Memory B cell (primary cell): ENCODE data around the gene FXYD5.
"Not testable (repeated sequence)": the region's sequence is repeated elsewhere in the genome, so short reads cannot be mapped to it uniquely, and the experiment has no call there.

Experiments
- ATAC-seq: fragments of 150-1000 bp; cut with Tn5 transposase; 2 replicates; pipeline ENCODE4 v1.10.0; 2021; ENCODE audit warnings: low read depth, mild to moderate bottlenecking, moderate library complexity
- DNase-seq, 2 donors: peaks; one replicate each; pipeline ENCODE4 v3.0.0; 2022; ENCODE audit warnings: low spot score in 2 of 2
- H3K27ac Mint-ChIP-seq: one replicate; pipeline ENCODE4 v1.8.0; 2022; ENCODE audit warnings: mild to moderate bottlenecking, moderate library complexity, mixed read lengths
- H3K27me3 Mint-ChIP-seq: one replicate; pipeline ENCODE4 v1.8.0; 2022; ENCODE audit warnings: mixed read lengths
- H3K36me3 Mint-ChIP-seq: one replicate; pipeline ENCODE4 v1.8.0; 2022; ENCODE audit warnings: mild to moderate bottlenecking, mixed read lengths
- H3K4me1 Mint-ChIP-seq: one replicate; pipeline ENCODE4 v1.8.0; 2022; ENCODE audit warnings: mixed read lengths
- H3K4me3 Mint-ChIP-seq: one replicate; pipeline ENCODE4 v1.8.0; 2022; ENCODE audit warnings: mild to moderate bottlenecking, moderate library complexity, mixed read lengths
- H3K9me3 Mint-ChIP-seq: one replicate; pipeline ENCODE4 v1.8.0; 2022; ENCODE audit warnings: mixed read lengths

The FXYD5 gene

GRCh38 chr19:35181387-35181786, 26.9 kb downstream of the FXYD5 start:
- Mint-ChIP-seq H3K27ac (no peak overlapping the region), H3K36me3 (peaks cover 8% of the 10 kb centered on the region), H3K4me1 (peaks cover 12% of the 10 kb centered on the region), H3K9me3 (peaks cover 3% of the 10 kb centered on the region), H3K4me3 (no peak overlapping the region), H3K27me3 (no peaks in the 10 kb centered on the region)
- DNase-seq = no peak
- ATAC-seq = no peak

- Mint-ChIP-seq H3K4me1 (peaks cover 8% of the 10 kb centered on the region), H3K4me3 (no peak overlapping the region), H3K27me3 (no peaks in the 10 kb centered on the region), H3K27ac (no peak overlapping the region), H3K36me3 (peaks cover 4% of the 10 kb centered on the region), H3K9me3 (no peaks in the 10 kb centered on the region)
- ATAC-seq (no peak), DNase-seq (no peak)
These were observed 29.7 kb downstream of the FXYD5 start for GRCh38 chr19:35184267-35184666.

- peaks cover 4% of the 10 kb centered on the region for H3K36me3 Mint-ChIP-seq
- H3K9me3 Mint-ChIP-seq = no peaks in the 10 kb centered on the region
- DNase-seq (no peak), ATAC-seq (no peak)
- peaks cover 6% of the 10 kb centered on the region for H3K4me1 Mint-ChIP-seq
- H3K4me3 Mint-ChIP-seq = no peak overlapping the region
- no peaks in the 10 kb centered on the region for H3K27me3 Mint-ChIP-seq
- H3K27ac Mint-ChIP-seq = no peak overlapping the region
These were observed 30.3 kb downstream of the FXYD5 start for GRCh38 chr19:35184884-35185283.

- H3K27ac Mint-ChIP-seq = no peak overlapping the region
- no peaks in the 10 kb centered on the region for H3K36me3 Mint-ChIP-seq
- ATAC-seq = no peak
- H3K9me3 Mint-ChIP-seq = no peaks in the 10 kb centered on the region
- H3K4me3 Mint-ChIP-seq = no peak overlapping the region
- H3K4me1 Mint-ChIP-seq = peaks cover 8% of the 10 kb centered on the region
- no peak for DNase-seq
- H3K27me3 Mint-ChIP-seq = no peaks in the 10 kb centered on the region
These were observed 39.8 kb downstream of the FXYD5 start for GRCh38 chr19:35194012-35194984.

- no peak for ATAC-seq
- Mint-ChIP-seq H3K36me3 (no peaks in the 10 kb centered on the region), H3K27ac (no peak overlapping the region), H3K27me3 (no peaks in the 10 kb centered on the region), H3K9me3 (no peaks in the 10 kb centered on the region), H3K4me1 (peaks cover 8% of the 10 kb centered on the region), H3K4me3 (no peak overlapping the region)
- DNase-seq = no peak
These were observed 41.3 kb downstream of the FXYD5 start for GRCh38 chr19:35195830-35196229.

GRCh38 chr19:35196861-35197260, 42.3 kb downstream of the FXYD5 start:
- H3K9me3 Mint-ChIP-seq, H3K27me3 Mint-ChIP-seq, H3K27ac Mint-ChIP-seq, H3K4me3 Mint-ChIP-seq, DNase-seq, H3K36me3 Mint-ChIP-seq, ATAC-seq: not testable (repeated sequence)
- H3K4me1 Mint-ChIP-seq = peaks cover 12% of the 10 kb centered on the region

- no peak for ATAC-seq
- H3K9me3 Mint-ChIP-seq = no peaks in the 10 kb centered on the region
- H3K4me3 Mint-ChIP-seq = no peak overlapping the region
- no peaks in the 10 kb centered on the region for H3K36me3 Mint-ChIP-seq
- H3K27me3 Mint-ChIP-seq = no peaks in the 10 kb centered on the region
- DNase-seq = no peak
- H3K27ac Mint-ChIP-seq = no peak overlapping the region
- H3K4me1 Mint-ChIP-seq = peaks cover 13% of the 10 kb centered on the region
These were observed 44.9 kb downstream of the FXYD5 start for GRCh38 chr19:35199481-35199880.

GRCh38 chr19:35202722-35203688, 48.5 kb downstream of the FXYD5 start:
- H3K27ac Mint-ChIP-seq = no peak overlapping the region

GRCh38 chr19:35204799-35205732, 50.5 kb downstream of the FXYD5 start:
- peaks cover 37% of the 10 kb centered on the region for H3K4me1 Mint-ChIP-seq
- H3K27me3 Mint-ChIP-seq = no peaks in the 10 kb centered on the region
- H3K4me3 Mint-ChIP-seq = peak overlapping the region; percentile 63
- H3K9me3 Mint-ChIP-seq = no peaks in the 10 kb centered on the region
- ATAC-seq (peak; percentile 70), DNase-seq (peak; percentile 59 to 61)
- H3K27ac Mint-ChIP-seq = peak overlapping the region; percentile 97
- peaks cover 2% of the 10 kb centered on the region for H3K36me3 Mint-ChIP-seq

More at GRCh38 chr19:35202722-35203688, 48.5 kb downstream of the FXYD5 start:
- no peak overlapping the region for H3K4me3 Mint-ChIP-seq
- H3K9me3 Mint-ChIP-seq = no peaks in the 10 kb centered on the region
- peaks cover 1% of the 10 kb centered on the region for H3K36me3 Mint-ChIP-seq
- ATAC-seq = no peak
- H3K27me3 Mint-ChIP-seq = no peaks in the 10 kb centered on the region
- DNase-seq = no peak
- H3K4me1 Mint-ChIP-seq = peaks cover 34% of the 10 kb centered on the region

- peaks cover 2% of the 10 kb centered on the region for H3K36me3 Mint-ChIP-seq
- peaks cover 39% of the 10 kb centered on the region for H3K4me1 Mint-ChIP-seq
- DNase-seq = no peak
- no peak for ATAC-seq
- no peaks in the 10 kb centered on the region for H3K9me3 Mint-ChIP-seq
- no peaks in the 10 kb centered on the region for H3K27me3 Mint-ChIP-seq
- H3K4me3 Mint-ChIP-seq = peak overlapping the region; percentile 62
- H3K27ac Mint-ChIP-seq = peak overlapping the region; percentile 97
These were observed 51.3 kb downstream of the FXYD5 start for GRCh38 chr19:35205733-35206323.

GRCh38 chr19:35206379-35206778, 51.8 kb downstream of the FXYD5 start:
- peak overlapping the region; percentile 62 for H3K4me3 Mint-ChIP-seq
- peaks cover 2% of the 10 kb centered on the region for H3K36me3 Mint-ChIP-seq
- H3K27ac Mint-ChIP-seq = peak overlapping the region; percentile 97
- ATAC-seq (peak; percentile 67), DNase-seq (peak in 1 of 2 donors; percentile 63)
- no peaks in the 10 kb centered on the region for H3K27me3 Mint-ChIP-seq
- H3K4me1 Mint-ChIP-seq = peaks cover 39% of the 10 kb centered on the region
- H3K9me3 Mint-ChIP-seq = no peaks in the 10 kb centered on the region

GRCh38 chr19:35206855-35207254, 52.3 kb downstream of the FXYD5 start:
- DNase-seq (no peak), ATAC-seq (no peak)
- Mint-ChIP-seq H3K4me3 (peak overlapping the region; percentile 62), H3K4me1 (peaks cover 41% of the 10 kb centered on the region), H3K27ac (peak overlapping the region; percentile 97), H3K9me3 (no peaks in the 10 kb centered on the region), H3K36me3 (peaks cover 2% of the 10 kb centered on the region), H3K27me3 (no peaks in the 10 kb centered on the region)

GRCh38 chr19:35207391-35207871, 52.9 kb downstream of the FXYD5 start:
- peak overlapping the region; percentile 97 for H3K27ac Mint-ChIP-seq
- ATAC-seq = no peak
- H3K36me3 Mint-ChIP-seq = peaks cover 2% of the 10 kb centered on the region
- H3K27me3 Mint-ChIP-seq = no peaks in the 10 kb centered on the region
- H3K9me3 Mint-ChIP-seq = no peaks in the 10 kb centered on the region
- H3K4me1 Mint-ChIP-seq = peaks cover 47% of the 10 kb centered on the region
- no peak overlapping the region for H3K4me3 Mint-ChIP-seq
- DNase-seq = no peak
